SK-N-SH (cell line): Measurements from ENCODE around the gene GALNT14. TPM values are rescaled to one million over a fixed set of nuclear protein-coding genes. Genes with fewer than 3 reads are reported as not detected.

Experiments used
- CTCF ChIA-PET: fragments of 300-600, 350-600 bp; formaldehyde crosslinking; extraction: SDS; loops from one replicate; lab custom pipeline; 2021; lab: Yijun Ruan, JAX
- POLR2A ChIA-PET: fragments of 350-600 bp; sonication (Branson Sonifier 250); formaldehyde crosslinking; extraction: SDS; loops from one replicate; lab custom pipeline; 2020; ENCODE audit warnings: antibody characterized with exemption, inconsistent platforms; lab: Yijun Ruan, JAX
- DNase-seq: peaks from one replicate; pipeline ENCODE4 v3.0.0; 2012
- H2AFZ ChIP-seq: fragments of 200-600 bp; sonication (generic); 2 replicates; pipeline ENCODE4 v1.8.1; 2016; ENCODE audit warnings: antibody characterized with exemption, mild to moderate bottlenecking, low read depth
- H3F3A ChIP-seq: fragments of 200-600 bp; sonication (generic); replicated peaks from 2 replicates; pipeline ENCODE3; 2016; ENCODE audit warnings: antibody characterized with exemption, mild to moderate bottlenecking; ENCODE audit not compliant: insufficient read depth
- H3K27ac ChIP-seq, 2 experiments: fragments of 200-500 bp in 1 of 2; fragments of 200-600 bp in 1 of 2; sonication (Bioruptor generic) in 1 of 2; sonication (generic), shearing (Covaris generic) in 1 of 2; 2 replicates each; pipeline versions ENCODE4 v1.5.1 to v1.6.1; 2014 to 2016; ENCODE audit warnings: low read depth in 2 of 2, inconsistent platforms in 1 of 2, low read length in 1 of 2, mild to moderate bottlenecking in 1 of 2, mixed read lengths in 1 of 2
- H3K27me3 ChIP-seq: fragments of 200-600 bp; sonication (generic), shearing (Covaris generic); 2 replicates; pipeline ENCODE4 v1.6.1; 2016; ENCODE audit warnings: mixed run types; ENCODE audit not compliant: insufficient read depth
- H3K36me3 ChIP-seq, 2 experiments: fragments of 200-500 bp in 1 of 2; fragments of 200-600 bp in 1 of 2; sonication (Bioruptor generic) in 1 of 2; sonication (generic) in 1 of 2; replicated peaks in 1 of 2; 2 replicates each; pipeline versions ENCODE3 to v1.5.1; 2014 to 2016; ENCODE audit warnings: low read length in 1 of 2, mild to moderate bottlenecking in 1 of 2; ENCODE audit not compliant: insufficient read depth in 2 of 2, control insufficient read depth in 1 of 2
- H3K4me1 ChIP-seq, 2 experiments: fragments of 200-500 bp in 1 of 2; fragments of 200-600 bp in 1 of 2; sonication (Bioruptor generic) in 1 of 2; sonication (generic), shearing (Covaris generic) in 1 of 2; 2 replicates each; pipeline versions ENCODE4 v1.5.1 to v1.6.1; 2014 to 2016; ENCODE audit warnings: low read depth in 1 of 2, low read length in 1 of 2, mixed run types in 1 of 2; ENCODE audit not compliant: insufficient read depth in 2 of 2, control insufficient read depth in 1 of 2
- H3K4me2 ChIP-seq: fragments of 200-600 bp; sonication (generic), shearing (Covaris generic); 2 replicates; pipeline ENCODE4 v1.6.1; 2017; ENCODE audit warnings: mixed run types
- H3K4me3 ChIP-seq, 2 experiments: fragments of 200-500 bp in 1 of 2; fragments of 200-600 bp in 1 of 2; sonication (Bioruptor generic) in 1 of 2; sonication (generic), shearing (Covaris generic) in 1 of 2; 2 replicates each; pipeline versions ENCODE4 v1.5.1 to v1.8.1; 2014 to 2016; ENCODE audit warnings: low read depth in 2 of 2, inconsistent platforms in 1 of 2, low read length in 1 of 2, mild to moderate bottlenecking in 1 of 2, mixed read lengths in 1 of 2, moderate library complexity in 1 of 2
- H3K79me2 ChIP-seq: fragments of 200-600 bp; sonication (generic); 2 replicates; pipeline ENCODE4 v1.8.1; 2017; ENCODE audit warnings: mild to moderate bottlenecking; ENCODE audit not compliant: insufficient read depth
- H3K9ac ChIP-seq: fragments of 200-600 bp; sonication (generic); 2 replicates; pipeline ENCODE4 v1.6.1; 2017; ENCODE audit warnings: mixed run types
- H3K9me2 ChIP-seq: fragments of 200-600 bp; sonication (generic); 2 replicates; pipeline ENCODE4 v1.6.1; 2017; ENCODE audit warnings: mixed run types
- H3K9me3 ChIP-seq: fragments of 200-600 bp; sonication (generic); 2 replicates; pipeline ENCODE4 v1.6.1; 2017; ENCODE audit warnings: mixed run types, mild to moderate bottlenecking, moderate library complexity
- H4K20me1 ChIP-seq: fragments of 200-600 bp; sonication (generic); 2 replicates; pipeline ENCODE4 v1.6.1; 2017; ENCODE audit warnings: mild to moderate bottlenecking, mixed run types; ENCODE audit not compliant: insufficient read depth
- ELF1 ChIP-seq: IDR thresholded peaks from 2 replicates; pipeline ENCODE4 v1.4.0; 2012
- EP300 ChIP-seq, 2 experiments: IDR thresholded peaks; 2 replicates each; pipeline versions ENCODE4 v1.4.0 to v1.6.1; 2012; ENCODE audit warnings: borderline replicate concordance in 1 of 2, low read depth in 1 of 2, low read length in 1 of 2
- EZH2phosphoT487 ChIP-seq: fragments of 200-600 bp; sonication (generic); IDR thresholded peaks from 2 replicates; pipeline ENCODE4 v1.6.1; 2017; ENCODE audit warnings: low read depth, mixed run types, mild to moderate bottlenecking, antibody characterized with exemption, moderate library complexity, borderline replicate concordance
- FOXJ3 ChIP-seq: sonication (generic); formaldehyde crosslinking; IDR thresholded peaks from 2 replicates; pipeline ENCODE4 v1.5.1; 2020; ENCODE audit warnings: mild to moderate bottlenecking, missing genetic modification reagents
- IRF3 ChIP-seq: fragments of 150-350 bp; IDR thresholded peaks from 2 replicates; pipeline ENCODE4 v1.6.1; 2016; ENCODE audit warnings: mild to moderate bottlenecking, low read depth, low read length
- JUND ChIP-seq: IDR thresholded peaks from 2 replicates; pipeline ENCODE4 v1.4.0; 2012
- MAX ChIP-seq: IDR thresholded peaks from 2 replicates; pipeline ENCODE4 v1.4.0; 2012; ENCODE audit warnings: low read depth
- NRF1 ChIP-seq: IDR thresholded peaks from 2 replicates; pipeline ENCODE4 v1.6.1; 2012; ENCODE audit warnings: low read depth, mild to moderate bottlenecking, low read length
- POLR2AphosphoS5 ChIP-seq: IDR thresholded peaks from 2 replicates; pipeline ENCODE4 v1.6.1; 2012; ENCODE audit warnings: low read depth, low read length
- RAD21 ChIP-seq: IDR thresholded peaks from 2 replicates; pipeline ENCODE4 v1.6.1; 2012; ENCODE audit warnings: mild to moderate bottlenecking, low read length
- REST ChIP-seq: IDR thresholded peaks from 2 replicates; pipeline ENCODE4 v1.6.1; 2012; ENCODE audit warnings: mild to moderate bottlenecking, low read depth, low read length, moderate library complexity
- RXRA ChIP-seq: IDR thresholded peaks from 2 replicates; pipeline ENCODE4 v1.4.0; 2012; ENCODE audit warnings: low read depth, mild to moderate bottlenecking, borderline replicate concordance
- SIN3A ChIP-seq: IDR thresholded peaks from 2 replicates; pipeline ENCODE4 v1.6.1; 2012; ENCODE audit warnings: low read depth, mild to moderate bottlenecking, low read length, moderate library complexity, borderline replicate concordance
- SMC3 ChIP-seq: IDR thresholded peaks from 2 replicates; pipeline ENCODE4 v1.6.1; 2012; ENCODE audit warnings: low read depth, low read length, improper control_type of control experiment
- TCF12 ChIP-seq: IDR thresholded peaks from 2 replicates; pipeline ENCODE4 v1.4.0; 2012
- TEAD4 ChIP-seq: IDR thresholded peaks from 2 replicates; pipeline ENCODE4 v1.4.0; 2012; ENCODE audit warnings: mild to moderate bottlenecking, borderline replicate concordance; ENCODE audit not compliant: insufficient read depth
- ZBTB33 ChIP-seq: IDR thresholded peaks from 2 replicates; pipeline ENCODE4 v1.4.0; 2012; ENCODE audit warnings: low read depth, borderline replicate concordance
- WGBS: methylation state at CpG from one replicate; pipeline ENCODE4 v1.1.6; 2017; ENCODE audit warnings: low lambda C conversion rate; 5-methylcytosine and 5-hydroxymethylcytosine counted together
- polyA plus RNA-seq, 3 experiments: library from polyadenylated mRNA; depleted of rRNA; stranded (reverse); fragments of >200 nt; gene quantifications; 2 replicates each; pipeline ENCODE4 v1.2.3, GENCODE V29; 2012

The GALNT14 gene
- polyA plus RNA-seq, 1 of the 3 experiments (the other 2 are of a cell fraction), result 1.6 TPM

GRCh38 chr2:31078011-31078410 lies 60.2 kb downstream of the GALNT14 start:
- no peaks in the 10 kb centered on the region for H3K79me2 ChIP-seq
- H3K9me3 ChIP-seq, result no peaks in the 10 kb centered on the region
- H3K27ac ChIP-seq, result no peak overlapping the region
- H3K36me3 ChIP-seq, result no peaks in the 10 kb centered on the region
- DNase-seq, result no peak
- no peaks in the 10 kb centered on the region for H3F3A ChIP-seq
- no peak overlapping the region for H3K9ac ChIP-seq
- H3K9me2 ChIP-seq, result no peaks in the 10 kb centered on the region
- POLR2A ChIA-PET, result no interaction called here
- H3K27me3 ChIP-seq, result no peaks in the 10 kb centered on the region
- TF ChIP-seq RAD21 (no peak), FOXJ3 (CRISPR knock-in tag) (no peak)
- WGBS, result 41% methylated on average over 4 of the region's 4 CpGs
- no peaks in the 10 kb centered on the region for H4K20me1 ChIP-seq
- no peak overlapping the region for H2AFZ ChIP-seq
- H3K4me1 ChIP-seq, result peaks cover 0 to 4% of the 10 kb centered on the region in 2 experiments; a peak in 1 of 4 replicates
- no peak overlapping the region for H3K4me2 ChIP-seq
- H3K4me3 ChIP-seq, result no peak overlapping the region
- CTCF ChIA-PET, result interaction anchor here (1.3 kb wide), 1 partner anchor 367 kb away, joined by 4 read pairs; no protein-coding TSS in a partner anchor

GRCh38 chr2:31075941-31076590 lies 62.2 kb downstream of the GALNT14 start:
- Histone ChIP-seq H2AFZ (no peak overlapping the region), H3K27ac (no peak overlapping the region), H3K79me2 (no peaks in the 10 kb centered on the region), H4K20me1 (no peaks in the 10 kb centered on the region), H3F3A (no peaks in the 10 kb centered on the region), H3K4me1 (no peaks in the 10 kb centered on the region; a peak in 1 of 4 replicates), H3K9me3 (no peaks in the 10 kb centered on the region), H3K4me2 (no peak overlapping the region), H3K9me2 (no peaks in the 10 kb centered on the region), H3K9ac (no peak overlapping the region), H3K36me3 (no peaks in the 10 kb centered on the region), H3K27me3 (no peaks in the 10 kb centered on the region), H3K4me3 (no peak overlapping the region)
- POLR2A ChIA-PET, result no interaction called here
- no peak for DNase-seq
- CTCF ChIA-PET, result interaction anchor here (0.6 to 1.2 kb wide), 4 partner anchors 9 to 94 kb away, joined by 3 to 5 read pairs (median 3); no protein-coding TSS in a partner anchor
- WGBS, result 31% methylated on average over 6 of the region's 6 CpGs
- TF ChIP-seq SIN3A, result no peak
- no peak for TF ChIP-seq TCF12
- no peak for TF ChIP-seq JUND
- TF ChIP-seq ELF1, result no peak
- TF ChIP-seq SMC3, result no peak
- no peak for TF ChIP-seq ZBTB33
- TF ChIP-seq REST, result no peak
- no peak for TF ChIP-seq IRF3
- TF ChIP-seq MAX, result no peak
- no peak for TF ChIP-seq EP300 (IDR thresholded peaks at IDR 0.05; ENCODE audit: borderline replicate concordance in 1 of 2, low read depth in 1 of 2, low read length in 1 of 2)
- TF ChIP-seq EZH2phosphoT487, result no peak
- TF ChIP-seq POLR2AphosphoS5, result no peak
- no peak for TF ChIP-seq TEAD4
- no peak for TF ChIP-seq RXRA
- TF ChIP-seq NRF1, result no peak
- TF ChIP-seq, all 33 proteins: peak for 0
